Esophagus muscularis mucosa (tissue), 4 donors: ENCODE data around the gene NDUFV2. TPM values are rescaled to one million over a fixed set of nuclear protein-coding genes. Genes with fewer than 3 reads are reported as not detected.

Experiments used
- DNase-seq: peaks from one replicate; pipeline ENCODE4 v3.0.0-alpha.2; 2017; ENCODE audit errors: extremely low spot score
- H3K27ac ChIP-seq, 4 donors: fragments of 200-600 bp; sonication (generic); replicated peaks in 1 of 4; 1 replicate in 3 of 4; 2 replicates in 1 of 4; pipeline ENCODE4 v1.5.1; 2016 to 2019; ENCODE audit warnings: mild to moderate bottlenecking in 1 of 4
- H3K27me3 ChIP-seq, 4 donors: fragments of 200-600 bp; sonication (generic); one replicate each; pipeline versions ENCODE4 v1.5.1 to v1.6.0; 2016 to 2019
- H3K36me3 ChIP-seq, 4 donors: fragments of 200-600 bp; sonication (generic); one replicate each; pipeline ENCODE4 v1.5.1; 2016 to 2019
- H3K4me1 ChIP-seq, 4 donors: fragments of 200-600 bp; sonication (generic); one replicate each; pipeline ENCODE4 v1.5.1; 2016 to 2019
- H3K4me3 ChIP-seq, 4 donors: fragments of 200-600 bp; sonication (generic); 1 replicate in 2 of 4; 2 replicates in 2 of 4; pipeline ENCODE4 v1.5.1; 2016 to 2019; ENCODE audit warnings: mild to moderate bottlenecking in 4 of 4, moderate library complexity in 1 of 4
- H3K9me3 ChIP-seq, 4 donors: fragments of 200-600 bp; sonication (generic); 1 replicate in 3 of 4; 2 replicates in 1 of 4; pipeline ENCODE4 v1.5.1; 2016 to 2019
- CTCF ChIP-seq, 3 experiments: fragments of 200-600 bp in 2 of 3; fragments of 450-650 bp in 1 of 3; sonication (generic) in 2 of 3; IDR thresholded peaks; one replicate each; pipeline ENCODE4 v1.5.1; 2017 to 2019; ENCODE audit warnings: antibody characterized with exemption in 3 of 3, mild to moderate bottlenecking in 2 of 3, moderate library complexity in 1 of 3
- EP300 ChIP-seq: sonication (generic); formaldehyde crosslinking; IDR thresholded peaks from one replicate; pipeline ENCODE4 v1.6.1; 2017; ENCODE audit warnings: antibody characterized with exemption
- POLR2A ChIP-seq: fragments of 450-650 bp; IDR thresholded peaks from one replicate; pipeline ENCODE4 v1.6.1; 2017; ENCODE audit warnings: antibody characterized with exemption, moderate library complexity, mild to moderate bottlenecking, low read depth
- POLR2AphosphoS5 ChIP-seq, 2 donors: sonication (generic); formaldehyde crosslinking; IDR thresholded peaks; one replicate each; pipeline ENCODE4 v1.6.1; 2017; ENCODE audit warnings: antibody characterized with exemption in 2 of 2
- WGBS: methylation state at CpG from one replicate; pipeline ENCODE4 v1.1.5; 2018; 5-methylcytosine and 5-hydroxymethylcytosine counted together
- intact Hi-C: fragments of 100-400 bp; cut with DNase I; formaldehyde crosslinking; loops from one replicate; pipeline ENCODE4 v1.15.1; 2023
- total RNA-seq, 4 donors: library from RNA; depleted of rRNA; stranded (reverse); fragments of >200 nt; gene quantifications; one replicate each; pipeline versions ENCODE4 v1.1.0 to v1.2.1, GENCODE V29; 2016

Gene NDUFV2
- total RNA-seq, 4 donors from 2014 or later = 120 to 229 (median 175) TPM

- Histone ChIP-seq H3K9me3 (no peaks in the 10 kb centered on the region), H3K4me3 (peak overlapping the region; percentile 61 to 79 (median 72)), H3K27ac (peak overlapping the region; percentile 88 to 95 (median 92)), H3K4me1 (peaks cover 32 to 64% (median 56%) of the 10 kb centered on the region in 4 donors), H3K36me3 (no peaks in the 10 kb centered on the region), H3K27me3 (no peaks in the 10 kb centered on the region)
- intact Hi-C loops = loop anchor here (2.0 kb wide), 1 partner anchor 35 kb away; the partner anchor contains the start of gene ANKRD12
- TF ChIP-seq EP300 (no peak), POLR2A (no peak), POLR2AphosphoS5 (IDR thresholded peaks at IDR 0.05) (no peak)
- WGBS = 2% methylated on average over 11 of the region's 17 CpGs
- DNase-seq = no peak
These were observed 580 bp upstream of the NDUFV2 start for GRCh38 chr18:9101730-9102507.

- peak overlapping the region; percentile 61 to 79 (median 72) for H3K4me3 ChIP-seq
- no peaks in the 10 kb centered on the region for H3K27me3 ChIP-seq
- H3K9me3 ChIP-seq = no peaks in the 10 kb centered on the region
- peaks cover 47 to 64% (median 57%) of the 10 kb centered on the region in 4 donors for H3K4me1 ChIP-seq
- TF ChIP-seq POLR2A (no peak), POLR2AphosphoS5 (IDR thresholded peaks at IDR 0.05) (no peak), CTCF (IDR thresholded peaks at IDR 0.05) (peak in 2 of 3 experiments; percentile 45 to 47), EP300 (no peak)
- intact Hi-C loops = loop anchor here (2.0 kb wide), 1 partner anchor 33 kb away; the partner anchor contains the start of gene ANKRD12
- no peak for DNase-seq
- 1% methylated on average over 4 of the region's 4 CpGs for WGBS
- H3K36me3 ChIP-seq = no peaks in the 10 kb centered on the region
- peak overlapping the region; percentile 88 to 95 (median 92) for H3K27ac ChIP-seq
These were observed 926 bp downstream of the NDUFV2 start for GRCh38 chr18:9103376-9103873.

GRCh38 chr18:9104244-9104901, 1.9 kb downstream of the NDUFV2 start:
- Histone ChIP-seq H3K27ac (peak overlapping the region; percentile 88 to 95 (median 92)), H3K36me3 (no peaks in the 10 kb centered on the region), H3K4me1 (peaks cover 56 to 68% (median 66%) of the 10 kb centered on the region in 4 donors), H3K4me3 (peak overlapping the region; percentile 61 to 79 (median 72)), H3K9me3 (no peaks in the 10 kb centered on the region), H3K27me3 (no peaks in the 10 kb centered on the region)
- TF ChIP-seq EP300 (no peak), CTCF (IDR thresholded peaks at IDR 0.05) (no peak), POLR2A (no peak), POLR2AphosphoS5 (IDR thresholded peaks at IDR 0.05) (no peak)
- WGBS = 12% methylated on average over 5 of the region's 5 CpGs
- intact Hi-C loops = no loop called here
- DNase-seq = no peak

GRCh38 chr18:9105420-9105819, 2.9 kb downstream of the NDUFV2 start:
- no peak for DNase-seq
- H3K9me3 ChIP-seq = no peaks in the 10 kb centered on the region
- H3K4me1 ChIP-seq = peaks cover 67 to 78% (median 76%) of the 10 kb centered on the region in 4 donors
- no peaks in the 10 kb centered on the region for H3K36me3 ChIP-seq
- 42% methylated on average over 3 of the region's 3 CpGs for WGBS
- TF ChIP-seq POLR2AphosphoS5 (IDR thresholded peaks at IDR 0.05) (no peak), POLR2A (no peak), CTCF (IDR thresholded peaks at IDR 0.05) (no peak), EP300 (no peak)
- H3K27me3 ChIP-seq = no peaks in the 10 kb centered on the region
- H3K4me3 ChIP-seq = peak overlapping the region; percentile 61 to 79 (median 72)
- intact Hi-C loops = no loop called here
- H3K27ac ChIP-seq = peak overlapping the region; percentile 88 to 95 (median 92)

- intact Hi-C loops = no loop called here
- peak overlapping the region; percentile 61 to 94 (median 90) for H3K27ac ChIP-seq
- peaks cover 73 to 83% (median 83%) of the 10 kb centered on the region in 4 donors for H3K4me1 ChIP-seq
- no peaks in the 10 kb centered on the region for H3K27me3 ChIP-seq
- TF ChIP-seq CTCF (IDR thresholded peaks at IDR 0.05) (no peak), EP300 (no peak), POLR2AphosphoS5 (IDR thresholded peaks at IDR 0.05) (no peak), POLR2A (no peak)
- peak overlapping the region; percentile 61 to 79 (median 72) for H3K4me3 ChIP-seq
- WGBS = 36% methylated on average over 1 of the region's 1 CpG
- DNase-seq = no peak
- no peaks in the 10 kb centered on the region for H3K9me3 ChIP-seq
- H3K36me3 ChIP-seq = no peaks in the 10 kb centered on the region
These were observed 3.6 kb downstream of the NDUFV2 start for GRCh38 chr18:9106094-9106493.
